Left cardiac atrium (tissue), 4 donors: ENCODE measurements around the gene SEMA4D. TPM values are rescaled to one million over a fixed set of nuclear protein-coding genes. Genes with fewer than 3 reads are reported as not detected.
"Not testable (repeated sequence)": the region's sequence is repeated elsewhere in the genome, so short reads cannot be mapped to it uniquely, and the experiment has no call there.

ENCODE experiments used
- ATAC-seq, 2 donors: fragments of 200-7000 bp; cut with Tn5 transposase; one replicate each; pipeline ENCODE4 v1.9.1; 2020; ENCODE audit warnings: mild to moderate bottlenecking in 2 of 2, moderate library complexity in 2 of 2
- DNase-seq: peaks from one replicate; pipeline ENCODE4 v3.0.0-alpha.2; 2020
- intact Hi-C, 2 donors: fragments of 100-400 bp; cut with DNase I; formaldehyde crosslinking; loops; one replicate each; pipeline versions ENCODE4 v1.14.1 to v1.15.1; 2022 to 2023
- total RNA-seq, 2 donors: library from RNA; stranded (reverse); fragmentation: NEBNext Ultra II Directional; extraction: Animal tissue kit (Norgen Biotek cat#: 25700); gene quantifications; one replicate each; pipeline ENCODE4 v1.2.1, GENCODE V29; 2021
- donor health status: DM: no; HTN: yes; CAD: no.
- donor health status: DM: no; HTN: yes; CAD: no; lungs with severe emphysema.
- donor health status: DM: yes; HTN: yes; CAD: no.
- donor health status: Dilated cardiomyopathy.

Gene SEMA4D
- total RNA-seq, 2 donors from 2014 or later: 17.5 to 22.4 TPM

DNA sequence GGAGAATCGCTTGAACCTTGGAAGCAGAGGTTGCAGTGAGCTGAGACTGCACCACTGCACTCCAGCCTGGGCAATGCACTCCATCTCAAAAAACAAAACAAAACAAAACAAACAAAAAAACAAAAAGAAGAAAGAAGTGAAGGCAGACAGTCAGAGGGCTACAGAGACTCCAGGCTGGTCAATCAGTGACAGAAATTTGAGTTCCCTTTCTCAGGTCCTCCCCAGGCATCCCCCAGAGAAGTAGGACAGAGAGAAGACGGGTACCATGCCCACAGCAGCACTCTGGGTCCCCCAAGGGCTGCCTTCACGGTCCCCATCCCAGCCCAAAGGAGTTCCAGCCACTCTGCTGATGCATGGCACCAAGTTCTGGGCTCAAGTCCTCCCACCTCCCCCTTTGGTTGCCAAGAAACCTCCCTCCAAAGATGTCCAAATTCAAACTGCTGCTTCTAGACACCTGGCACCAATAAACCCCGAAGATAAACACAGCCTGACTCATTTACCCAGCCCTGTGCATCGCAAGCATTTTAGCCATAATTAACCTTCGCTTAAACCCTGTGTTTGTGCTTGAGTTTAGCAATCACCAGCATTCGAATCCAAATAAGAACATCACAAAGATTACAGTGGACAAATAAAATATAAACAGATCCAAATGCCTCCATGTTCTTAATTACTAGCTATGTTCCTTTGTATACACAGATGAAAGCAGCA, 24.0 kb downstream of the SEMA4D start:
- peak in 1 of 2 donors; percentile 79 for ATAC-seq
- intact Hi-C loops: no loop called here
- no peak for DNase-seq

DNA sequence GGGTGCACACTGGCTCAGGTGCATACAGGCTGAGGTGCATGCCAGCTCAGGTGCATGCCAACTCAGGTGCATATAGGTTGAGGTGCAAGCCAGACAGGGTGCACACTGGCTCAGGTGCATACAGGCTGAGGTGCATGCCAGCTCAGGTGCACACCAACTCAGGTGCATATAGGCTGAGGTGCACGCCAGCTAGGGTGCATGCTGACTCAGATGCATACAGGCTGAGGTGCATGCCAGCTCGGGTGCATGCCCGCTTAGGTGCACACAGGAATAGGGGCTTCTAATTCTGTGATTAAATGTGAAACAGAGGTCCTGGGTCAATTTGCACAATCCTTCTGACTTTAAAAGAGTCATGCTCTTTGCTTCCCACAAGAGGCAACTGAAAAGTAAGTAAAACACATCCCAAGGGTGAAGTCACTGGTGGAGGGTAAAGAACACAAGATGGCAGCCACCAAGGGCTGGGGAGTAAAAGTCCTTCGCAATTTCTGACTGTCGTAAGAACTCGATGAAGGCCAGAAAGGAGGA, 26.1 kb downstream of the SEMA4D start:
- ATAC-seq, DNase-seq, intact Hi-C loops: not testable (repeated sequence)

DNA sequence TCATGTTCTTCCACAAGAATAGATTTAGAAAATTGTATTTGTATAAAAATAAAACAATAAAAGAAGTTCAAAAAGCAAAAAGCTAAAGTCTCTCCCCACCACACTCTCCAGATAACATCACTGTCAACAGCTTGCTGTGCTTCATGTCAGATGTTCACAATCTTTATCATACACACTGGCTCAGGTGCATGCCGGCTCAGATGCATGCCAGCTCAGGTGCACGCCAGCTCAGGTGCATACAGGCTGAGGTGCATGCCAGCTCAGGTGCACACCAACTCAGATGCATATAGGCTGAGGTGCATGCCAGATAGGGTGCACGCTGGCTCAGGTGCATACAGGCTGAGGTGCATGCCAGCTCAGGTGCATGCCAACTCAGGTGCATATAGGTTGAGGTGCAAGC, 26.5 kb downstream of the SEMA4D start:
- intact Hi-C loops: no loop called here
- DNase-seq (no peak), ATAC-seq (no peak)

DNA sequence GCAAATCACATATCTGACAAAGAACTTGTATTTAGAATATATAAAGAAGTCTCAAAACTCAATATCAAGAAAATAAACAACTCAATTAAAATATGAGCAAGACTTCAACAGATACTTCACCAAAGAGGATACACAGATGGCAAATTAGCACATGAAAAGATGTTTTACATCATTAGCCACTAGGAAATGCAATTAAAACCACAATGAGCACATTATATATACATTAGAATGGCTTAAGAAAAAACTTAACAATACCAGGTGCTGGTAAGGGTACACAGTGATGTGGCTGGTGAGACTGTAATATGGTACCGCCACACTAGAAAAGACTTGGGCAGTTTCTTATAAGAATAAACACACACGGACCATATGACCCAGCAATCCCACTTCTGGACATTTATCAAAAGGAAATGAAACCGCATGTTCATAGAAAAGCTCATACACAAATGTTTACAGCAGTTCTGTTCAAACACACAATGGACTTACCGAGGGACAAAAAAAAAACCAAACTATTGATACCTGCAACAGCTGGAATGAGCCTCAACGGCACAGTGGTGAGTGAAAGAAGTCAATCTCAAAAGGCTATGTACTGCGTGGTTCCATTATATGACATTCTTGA, 27.6 kb downstream of the SEMA4D start:
- ATAC-seq: no peak
- intact Hi-C loops: no loop called here
- no peak for DNase-seq

DNA sequence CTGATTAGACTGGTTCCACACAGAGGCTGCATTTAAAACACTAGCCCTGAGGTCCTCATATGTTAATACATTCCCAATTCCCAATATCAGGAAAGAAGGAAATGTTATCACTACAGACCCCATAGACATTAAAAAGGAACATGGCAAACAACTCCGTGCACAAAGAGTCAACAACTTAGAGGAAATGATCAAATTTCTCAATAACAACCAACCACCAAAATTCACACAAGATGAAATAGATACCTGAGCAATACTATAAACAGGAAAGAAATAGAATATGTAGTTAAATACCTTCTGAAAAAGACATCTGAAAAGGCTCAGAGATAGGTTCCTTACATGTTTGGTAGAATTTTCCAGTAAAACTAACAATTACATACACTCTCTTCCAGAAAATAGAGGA, 28.9 kb downstream of the SEMA4D start:
- no peak for ATAC-seq
- no peak for DNase-seq
- intact Hi-C loops: no loop called here

DNA sequence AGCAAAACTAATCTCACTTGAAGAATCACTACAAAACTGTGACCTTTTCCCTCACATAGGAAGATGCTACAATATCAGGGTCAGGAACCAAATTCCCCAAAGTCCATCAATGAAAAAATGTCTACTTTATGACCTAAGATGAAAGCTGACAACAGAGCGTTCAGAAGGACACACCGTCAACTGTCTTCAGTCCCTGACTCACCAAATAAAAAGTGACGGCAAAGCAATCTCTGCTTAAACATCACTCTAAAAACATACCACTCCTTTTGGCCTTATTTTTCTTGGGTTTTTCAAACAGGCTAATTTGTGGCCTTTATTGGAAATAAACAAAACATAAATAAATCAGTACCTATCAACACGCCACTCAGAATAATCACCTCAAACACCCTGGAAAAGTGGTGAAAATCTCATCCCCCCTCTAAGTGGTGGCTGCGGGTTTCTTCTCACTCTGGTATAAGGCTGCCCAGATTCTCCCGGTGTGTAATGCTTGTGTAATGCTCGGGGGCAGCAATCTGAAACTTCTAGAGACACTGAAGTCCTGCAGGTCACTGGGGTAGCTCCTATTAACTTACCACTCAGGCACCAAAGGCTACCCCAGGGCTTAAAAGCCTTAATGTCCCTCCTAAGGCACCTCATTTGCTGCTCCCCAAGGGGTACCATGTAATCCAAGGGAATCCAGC, 29.5 kb downstream of the SEMA4D start:
- no peak for DNase-seq
- intact Hi-C loops: no loop called here
- no peak for ATAC-seq

DNA sequence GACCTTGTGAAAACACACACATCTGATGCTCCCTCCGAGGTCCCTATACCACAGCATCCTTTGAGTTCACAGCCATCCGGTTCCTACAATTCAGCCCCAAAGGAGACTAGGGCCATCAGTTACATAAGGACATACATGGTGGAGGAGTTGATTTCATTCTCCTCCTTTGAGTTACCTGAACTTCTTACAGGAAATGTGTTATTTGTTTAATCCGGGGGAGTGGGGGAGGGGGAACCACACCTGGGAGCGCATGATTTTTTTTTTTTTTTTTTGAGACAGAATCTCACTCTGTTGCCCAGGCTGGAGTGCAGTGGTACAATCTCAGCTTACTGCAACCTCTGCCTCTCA, 30.7 kb downstream of the SEMA4D start:
- DNase-seq: no peak
- no peak for ATAC-seq
- intact Hi-C loops: no loop called here

DNA sequence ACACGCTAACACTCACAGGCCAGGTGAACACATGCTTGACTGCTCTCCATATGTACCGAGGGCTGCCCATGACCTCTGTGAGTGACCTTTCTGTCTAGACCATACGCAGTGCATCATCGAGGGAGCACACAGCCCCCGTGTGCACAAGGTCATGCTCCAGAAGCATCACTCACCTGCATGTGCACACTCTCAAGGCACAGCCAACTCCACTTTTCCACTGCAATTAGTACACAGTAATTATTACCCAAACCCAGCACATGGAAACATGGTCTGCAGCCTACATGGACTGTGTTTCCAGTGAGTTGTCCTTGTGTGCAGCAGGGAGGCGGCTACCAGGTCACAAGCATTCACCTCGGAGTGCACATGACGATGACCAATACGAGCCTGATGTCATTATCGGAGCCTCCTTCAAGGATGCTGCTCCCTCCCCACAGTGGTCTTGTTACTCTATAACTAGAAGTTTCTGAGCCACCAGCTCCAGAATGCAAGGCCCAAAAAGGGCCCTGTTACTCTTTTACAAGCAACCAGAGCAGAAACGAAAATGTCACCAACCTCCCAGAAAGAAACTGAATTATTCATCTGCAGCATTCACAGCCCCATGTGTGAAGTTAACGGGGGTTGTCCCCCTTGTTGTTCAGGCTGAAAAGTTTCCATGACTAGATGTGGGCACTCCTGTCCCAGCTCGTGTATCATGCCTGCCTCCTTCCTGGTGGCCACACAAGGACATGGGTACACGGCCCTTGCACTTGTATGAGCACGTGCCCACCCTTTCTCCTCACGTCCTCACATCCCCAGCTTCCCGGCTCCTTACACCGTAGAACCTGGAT, 31.2 kb downstream of the SEMA4D start:
- intact Hi-C loops: no loop called here

DNA sequence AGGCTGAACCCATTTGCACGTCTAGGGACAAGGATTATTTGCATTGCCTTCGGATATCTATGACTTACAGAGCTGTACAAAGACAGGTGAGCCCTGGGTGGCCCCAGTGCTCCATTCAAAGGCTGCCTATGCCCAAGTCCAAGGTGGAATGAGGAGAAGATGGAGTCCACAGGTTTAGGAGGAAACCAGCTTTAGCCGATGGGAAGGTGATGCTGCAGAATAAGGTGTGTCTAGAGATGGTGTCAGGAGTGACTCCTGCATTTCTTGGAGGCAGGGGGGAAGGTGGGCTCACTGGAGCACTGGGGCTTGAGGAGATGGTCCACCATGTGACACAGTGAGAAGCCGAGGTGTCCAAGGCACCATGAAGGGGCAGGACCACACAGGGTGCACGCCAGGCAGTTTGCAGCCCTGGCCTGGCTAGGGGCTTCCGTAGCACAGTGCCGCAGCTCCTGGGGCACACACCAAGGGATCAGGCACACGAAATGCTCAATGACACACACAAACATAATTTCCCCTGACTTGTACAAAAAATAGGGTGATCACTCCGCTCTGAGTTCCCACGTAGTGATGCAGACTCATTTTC, 32.1 kb downstream of the SEMA4D start:
- no peak for DNase-seq
- intact Hi-C loops: no loop called here

More for the DNA sequence above, 31.2 kb downstream of the SEMA4D start:
- DNase-seq (no peak), ATAC-seq (no peak)

DNA sequence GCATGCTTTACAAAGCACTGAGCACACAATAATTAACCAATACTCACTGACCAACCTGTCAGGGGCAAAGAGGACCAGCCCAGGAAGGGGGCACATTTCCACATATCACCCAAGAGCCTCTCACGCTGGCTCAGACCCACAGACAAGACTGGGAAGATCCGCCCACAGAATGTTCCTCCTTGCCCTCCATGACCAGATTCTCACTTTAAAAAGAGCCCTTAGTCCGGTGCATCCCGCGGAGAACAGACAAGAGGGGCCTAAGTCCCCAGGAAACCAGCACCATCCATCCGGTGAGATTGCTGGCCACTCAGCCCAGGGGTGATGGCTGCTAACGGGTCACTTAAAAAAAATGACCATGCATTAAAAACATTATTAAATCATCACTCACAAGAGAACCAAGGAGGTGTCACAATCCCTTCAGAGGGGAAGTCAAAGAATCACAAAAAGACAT, 32.9 kb downstream of the SEMA4D start:
- intact Hi-C loops: no loop called here
- ATAC-seq (no peak), DNase-seq (no peak)

More for the DNA sequence above, 32.1 kb downstream of the SEMA4D start:
- no peak for ATAC-seq

DNA sequence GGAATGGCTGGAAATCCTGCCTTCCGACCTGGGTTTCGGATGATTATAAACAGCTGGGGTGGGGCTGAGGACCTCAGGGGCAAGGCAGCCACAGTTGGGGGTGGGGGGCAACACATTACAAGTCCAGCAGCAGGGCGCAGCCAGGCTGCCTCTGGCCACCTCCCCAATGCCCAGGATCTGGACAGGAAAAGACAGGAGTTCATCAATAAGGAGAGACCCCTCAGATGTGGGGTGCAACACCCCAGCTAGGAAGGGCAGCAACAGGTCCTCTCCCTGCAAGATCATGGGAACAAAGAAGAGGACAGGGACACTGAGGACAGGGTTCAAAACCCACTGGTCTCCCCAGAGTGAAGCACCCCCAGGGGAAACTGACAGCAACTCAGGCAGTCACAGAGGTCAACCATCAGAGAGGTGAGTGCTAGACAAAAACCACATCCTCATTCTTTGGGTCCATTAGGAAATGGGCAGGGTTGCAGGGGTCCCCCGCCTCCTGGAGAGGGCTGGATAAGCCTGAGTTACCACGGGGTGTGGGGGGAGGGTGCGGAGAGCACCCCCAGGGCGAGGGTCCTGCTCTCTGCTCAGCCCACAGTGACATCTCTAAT, 33.5 kb downstream of the SEMA4D start:
- ATAC-seq (no peak), DNase-seq (no peak)
- intact Hi-C loops: no loop called here

DNA sequence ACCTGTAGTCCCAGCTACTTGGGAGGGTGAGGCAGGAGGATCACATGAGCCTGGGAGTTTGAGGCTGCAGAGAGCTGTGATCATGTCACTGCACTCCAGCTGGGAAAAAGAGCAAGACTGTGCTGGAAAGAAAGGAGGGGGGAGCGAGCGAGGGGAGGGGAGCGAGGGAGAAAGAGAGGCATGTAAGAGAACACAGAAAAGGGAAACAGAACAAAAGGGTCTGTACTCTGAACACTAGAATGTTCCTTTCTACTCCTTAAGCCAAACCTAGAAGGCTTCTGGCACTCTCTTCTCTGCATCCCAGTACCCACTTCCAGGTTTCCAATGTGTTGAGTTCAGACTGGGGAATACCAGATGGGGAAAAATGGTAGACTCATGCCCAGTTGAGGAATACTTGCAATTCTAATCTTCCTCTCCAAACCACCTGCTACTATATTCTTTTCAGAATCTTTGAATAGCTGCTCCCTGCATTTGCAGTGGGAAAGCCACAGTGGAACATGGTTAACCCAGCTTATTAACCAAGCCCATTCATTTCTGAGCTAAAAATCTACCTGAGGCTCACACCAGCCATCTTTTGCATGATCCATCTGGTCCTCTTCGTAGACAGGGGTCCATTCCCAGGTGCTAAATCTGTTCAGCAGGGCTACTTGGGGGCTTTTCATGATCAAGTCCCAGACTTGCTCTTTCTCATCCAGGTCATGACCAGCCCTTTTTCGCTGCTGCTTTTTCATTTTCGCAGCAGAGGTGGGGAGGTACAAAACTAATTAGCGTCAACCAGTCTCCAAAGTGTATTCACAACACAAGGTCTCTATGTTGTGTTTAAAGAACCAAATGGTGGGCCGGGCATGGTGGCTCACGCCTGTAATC, 34.9 kb downstream of the SEMA4D start:
- intact Hi-C loops: no loop called here
- DNase-seq: no peak
- no peak for ATAC-seq

DNA sequence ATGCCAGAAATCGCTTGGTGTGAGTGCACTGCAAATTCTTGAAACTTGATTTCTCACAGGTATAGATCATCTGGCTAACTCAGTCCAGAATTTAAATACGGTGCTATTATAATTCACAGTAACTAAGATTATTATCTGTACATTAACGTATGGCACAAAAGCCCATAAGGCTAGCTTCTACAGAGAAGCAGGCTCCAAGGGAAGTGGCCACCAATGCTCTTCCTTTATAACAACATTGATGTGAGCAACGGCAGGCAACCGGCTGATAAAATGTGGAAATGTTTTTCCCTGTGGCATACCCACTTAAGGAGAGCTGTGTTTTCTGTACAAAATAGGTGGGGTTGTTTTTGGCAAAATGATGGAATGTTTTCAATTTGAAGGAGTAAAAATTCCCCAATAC, 35.7 kb downstream of the SEMA4D start:
- intact Hi-C loops: no loop called here

DNA sequence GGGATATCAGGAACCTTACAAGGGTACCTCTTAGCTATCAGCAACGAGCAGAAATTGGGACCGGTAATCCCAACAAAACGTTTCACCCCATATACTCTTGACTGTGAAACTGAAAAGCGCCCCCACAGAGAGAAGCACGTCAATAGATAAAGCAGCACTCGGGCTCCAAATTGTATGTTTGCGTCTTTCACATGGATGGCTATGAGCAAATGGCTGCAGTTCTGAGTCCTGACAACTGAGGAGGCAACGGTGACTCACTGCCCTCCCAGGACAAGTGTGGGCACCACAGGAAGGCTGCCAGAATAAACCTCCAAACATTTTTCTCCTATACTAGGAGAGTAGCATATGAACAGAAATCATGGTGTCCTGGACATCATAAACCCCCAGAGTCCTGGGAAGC, 36.6 kb downstream of the SEMA4D start:
- intact Hi-C loops: no loop called here
- DNase-seq (peak; percentile 46), ATAC-seq (peak; percentile 25 to 87)

More for the DNA sequence above, 35.7 kb downstream of the SEMA4D start:
- peak in 1 of 2 donors; percentile 8 for ATAC-seq
- DNase-seq: no peak

DNA sequence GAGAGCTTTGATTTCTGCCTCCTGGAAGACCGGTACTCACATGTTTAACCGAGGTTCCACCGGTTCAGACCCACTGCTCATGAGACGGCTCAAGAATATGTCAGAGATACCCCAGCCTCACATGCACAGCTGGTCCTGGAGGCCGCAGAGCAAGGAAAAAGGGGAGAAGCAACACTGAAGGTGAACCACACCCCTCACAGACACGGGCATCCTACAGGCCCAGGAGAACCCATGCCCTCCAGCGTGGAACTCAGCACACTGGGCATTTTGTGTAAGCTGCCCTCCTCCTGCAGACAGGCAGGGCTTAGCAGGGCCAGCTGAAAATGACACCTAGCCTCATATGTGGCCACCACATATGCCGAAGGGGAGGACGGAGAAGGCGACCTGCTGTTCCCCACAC, 37.4 kb downstream of the SEMA4D start:
- intact Hi-C loops: no loop called here
- ATAC-seq (no peak), DNase-seq (no peak)

DNA sequence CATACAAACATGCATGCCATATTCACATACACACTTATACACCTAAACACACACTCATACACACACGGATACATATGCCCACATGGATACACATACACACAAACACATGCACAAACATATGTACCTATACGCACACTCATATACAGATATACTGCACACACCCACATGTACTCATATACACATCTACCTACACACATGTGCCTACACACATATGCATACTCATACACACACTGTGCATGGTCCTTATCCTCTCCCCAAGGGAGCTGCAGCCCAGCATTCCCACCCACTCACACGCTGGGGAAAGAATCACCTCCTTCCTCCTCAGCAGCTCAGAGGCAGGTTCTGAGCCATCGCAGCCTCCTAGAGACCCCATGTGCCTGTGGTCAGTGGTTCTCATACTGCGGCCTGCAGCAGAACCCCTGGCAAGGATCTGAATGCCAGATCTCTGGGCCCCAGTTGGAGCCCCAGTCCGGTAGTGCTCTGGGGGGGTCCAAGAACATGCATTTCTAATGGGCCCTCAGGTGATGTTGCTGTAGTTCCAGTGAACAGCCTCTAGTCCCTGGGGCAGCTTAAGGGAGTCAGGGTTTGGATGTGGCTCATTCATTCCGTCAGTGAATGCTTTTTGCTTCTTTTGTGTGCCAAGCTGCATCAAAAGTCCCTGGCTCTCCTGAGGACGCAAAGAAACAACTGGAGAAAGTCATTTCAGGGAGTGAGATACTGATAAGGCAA, 39.0 kb downstream of the SEMA4D start:
- intact Hi-C loops: no loop called here
- DNase-seq: no peak
- ATAC-seq: no peak

DNA sequence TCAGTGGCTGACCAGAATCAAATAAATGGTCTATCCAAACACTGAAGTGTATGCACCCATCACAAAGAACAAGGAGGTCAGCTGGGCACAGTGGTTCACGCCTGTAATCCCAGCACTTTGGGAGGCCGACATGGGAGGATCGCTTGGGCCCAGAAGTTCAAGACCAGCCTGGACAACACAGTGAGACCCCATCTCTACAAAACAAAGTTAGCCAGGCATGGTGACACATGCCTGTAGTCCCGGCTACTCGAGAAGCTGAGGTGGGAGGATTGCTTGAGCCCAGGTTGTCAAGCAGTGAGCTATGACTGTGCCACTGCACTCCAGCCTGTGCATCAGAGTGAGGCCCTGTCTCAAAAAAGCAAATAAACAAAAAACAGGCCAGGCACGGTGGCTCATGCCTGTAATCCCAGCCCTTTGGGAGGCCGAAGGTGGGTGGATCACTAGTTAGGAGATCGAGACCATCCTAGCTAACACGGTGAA, 40.5 kb downstream of the SEMA4D start:
- no peak for ATAC-seq
- no peak for DNase-seq
- intact Hi-C loops: no loop called here
